ENCODE results near the gene MSI2.

Gene MSI2

DNA sequence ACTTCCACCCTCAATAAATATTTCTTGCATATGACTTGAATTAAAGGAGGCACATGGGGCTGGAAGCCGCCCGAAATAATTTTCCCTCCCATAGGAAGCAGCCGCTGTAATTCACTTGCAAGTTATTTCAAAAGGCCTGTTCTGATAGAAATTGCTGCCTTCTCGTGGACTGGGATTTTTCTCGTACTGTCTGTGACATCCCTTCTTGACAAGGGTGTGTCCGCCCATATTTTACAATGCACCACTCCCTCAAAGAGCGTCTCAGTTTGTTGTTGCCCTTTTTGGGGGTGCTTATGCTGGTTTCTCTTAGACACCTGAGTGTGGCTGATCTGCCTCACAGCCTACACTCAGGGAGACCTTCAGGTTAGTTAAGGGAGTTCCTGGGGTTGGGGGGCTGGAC is 160.0 kb downstream of the MSI2 start:
- Histone ChIP-seq H3K79me2 (ENCODE audit: control insufficient read depth, insufficient read depth, low read length) (peaks cover 2% of the 10 kb centered on the region), H2BK120ac (ENCODE audit: low read depth, low read length) (no peak overlapping the region), H3K4me3 (ENCODE audit: low read length) (no peak overlapping the region), H3K4me1 (ENCODE audit: control insufficient read depth, low read depth, low read length) (no peaks in the 10 kb centered on the region), H3K36me3 (ENCODE audit: control insufficient read depth, insufficient read depth, low read length) (no peaks in the 10 kb centered on the region), H3K9ac (ENCODE audit: low read length) (no peak overlapping the region), H2BK15ac (replicated peaks; ENCODE audit: low read depth) (no peak overlapping the region), H3K27me3 (ENCODE audit: insufficient read depth, low read length, poor library complexity) (no peaks in the 10 kb centered on the region), H3K4ac (ENCODE audit: low read depth, low read length) (no peak overlapping the region), H3K23ac (ENCODE audit: low read length) (no peak overlapping the region), H3K79me1 (ENCODE audit: low read length) (peaks cover 6% of the 10 kb centered on the region), H2BK5ac (ENCODE audit: low read length) (no peak overlapping the region), H3K18ac (ENCODE audit: low read length) (no peak overlapping the region), H2AK5ac (ENCODE audit: low read length) (no peak overlapping the region), H3K27ac (ENCODE audit: low read depth, low read length) (no peak overlapping the region), H3K4me2 (ENCODE audit: low read length) (no peak overlapping the region), H4K8ac (ENCODE audit: low read depth, low read length) (no peak overlapping the region), H3K56ac (ENCODE audit: low read length) (no peak overlapping the region), H4K5ac (ENCODE audit: low read length) (no peak overlapping the region)
- no peak for DNase-seq
- no CpG with 5 or more reads among the region's 7 CpGs for WGBS (ENCODE audit: extremely low coverage, insufficient coverage, low lambda C conversion rate)

DNA sequence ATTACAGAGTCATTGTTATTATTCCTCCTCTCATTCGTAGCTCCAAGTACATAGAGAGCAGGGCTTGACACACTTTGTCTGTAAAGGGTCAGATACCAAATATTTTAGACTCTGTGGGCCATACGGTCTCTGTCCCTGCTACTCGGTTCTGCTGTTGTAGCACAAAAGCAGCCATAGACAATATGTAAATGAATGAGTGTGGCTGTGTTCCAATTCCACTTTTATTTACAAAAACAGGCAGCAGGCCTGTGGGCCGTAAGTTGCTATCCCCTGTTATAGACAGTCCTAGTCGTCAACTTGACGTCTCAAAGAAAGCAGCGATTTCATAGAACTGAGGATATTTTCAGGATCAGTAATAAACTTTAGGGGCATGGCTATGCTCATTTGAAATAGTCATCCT is 161.6 kb downstream of the MSI2 start:
- no peak overlapping the region for H3K27ac ChIP-seq (ENCODE audit: low read depth, low read length)
- H3K4ac ChIP-seq (ENCODE audit: low read depth, low read length), result no peak overlapping the region
- no peak overlapping the region for H2BK5ac ChIP-seq (ENCODE audit: low read length)
- H3K18ac ChIP-seq (ENCODE audit: low read length), result no peak overlapping the region
- H3K79me1 ChIP-seq (ENCODE audit: low read length), result peaks cover 6% of the 10 kb centered on the region
- no peak for DNase-seq
- no peaks in the 10 kb centered on the region for H3K27me3 ChIP-seq (ENCODE audit: insufficient read depth, low read length, poor library complexity)
- no peak overlapping the region for H2AK5ac ChIP-seq (ENCODE audit: low read length)
- no peak overlapping the region for H4K8ac ChIP-seq (ENCODE audit: low read depth, low read length)
- no CpG with 5 or more reads among the region's 7 CpGs for WGBS (ENCODE audit: extremely low coverage, insufficient coverage, low lambda C conversion rate)
- no peak overlapping the region for H3K56ac ChIP-seq (ENCODE audit: low read length)
- H3K4me3 ChIP-seq (ENCODE audit: low read length), result no peak overlapping the region
- peaks cover 2% of the 10 kb centered on the region for H3K79me2 ChIP-seq (ENCODE audit: control insufficient read depth, insufficient read depth, low read length)
- no peaks in the 10 kb centered on the region for H3K36me3 ChIP-seq (ENCODE audit: control insufficient read depth, insufficient read depth, low read length)
- no peak overlapping the region for H3K23ac ChIP-seq (ENCODE audit: low read length)
- H3K4me1 ChIP-seq (ENCODE audit: control insufficient read depth, low read depth, low read length), result no peaks in the 10 kb centered on the region
- H2BK120ac ChIP-seq (ENCODE audit: low read depth, low read length), result no peak overlapping the region
- no peak overlapping the region for H4K5ac ChIP-seq (ENCODE audit: low read length)
- no peak overlapping the region for H3K4me2 ChIP-seq (ENCODE audit: low read length)
- no peak overlapping the region for H2BK15ac ChIP-seq (replicated peaks; ENCODE audit: low read depth)
- no peak overlapping the region for H3K9ac ChIP-seq (ENCODE audit: low read length)

DNA sequence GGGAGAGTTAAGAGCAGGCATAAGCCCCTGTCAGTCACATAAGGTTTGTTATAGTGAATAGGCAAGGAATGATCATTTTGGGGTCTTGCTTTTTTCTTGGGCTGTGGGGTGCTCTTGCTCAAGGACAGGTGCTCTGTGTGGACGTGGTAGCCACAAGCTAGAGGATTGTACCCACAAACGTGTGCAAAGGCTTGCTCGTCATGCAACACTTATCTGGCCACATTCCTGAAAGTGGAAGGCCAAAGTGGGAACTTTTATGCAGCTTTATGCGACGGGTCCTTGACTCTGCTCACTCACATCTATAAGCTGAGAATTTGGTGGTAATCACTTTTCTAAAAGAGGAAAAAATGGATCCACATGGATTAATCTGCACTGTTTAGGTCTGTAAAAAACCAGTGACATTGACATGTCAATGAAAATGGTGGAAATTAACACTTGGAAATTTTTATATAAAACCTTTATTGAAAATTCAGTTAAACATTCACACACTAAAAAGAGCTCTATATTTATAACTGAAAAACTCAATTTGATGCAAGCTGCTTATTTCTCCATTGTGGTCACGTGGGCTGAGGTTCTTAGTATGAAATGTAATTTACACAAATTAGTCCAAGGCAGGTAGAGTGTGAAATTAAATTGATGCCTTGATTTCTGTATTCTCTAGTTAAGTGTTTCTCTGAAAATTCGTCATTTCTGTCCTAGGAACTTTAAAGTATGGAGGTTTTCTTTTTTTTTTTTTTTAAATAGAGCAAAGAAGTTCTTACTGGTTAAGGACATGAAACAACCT is 162.3 kb downstream of the MSI2 start:
- no peak overlapping the region for H2BK120ac ChIP-seq (ENCODE audit: low read depth, low read length)
- no peak overlapping the region for H3K9ac ChIP-seq (ENCODE audit: low read length)
- no peak overlapping the region for H2BK15ac ChIP-seq (replicated peaks; ENCODE audit: low read depth)
- no peak overlapping the region for H3K4me2 ChIP-seq (ENCODE audit: low read length)
- H3K4ac ChIP-seq (ENCODE audit: low read depth, low read length), result no peak overlapping the region
- H4K5ac ChIP-seq (ENCODE audit: low read length), result no peak overlapping the region
- H3K79me1 ChIP-seq (ENCODE audit: low read length), result peaks cover 6% of the 10 kb centered on the region
- H3K18ac ChIP-seq (ENCODE audit: low read length), result no peak overlapping the region
- no peaks in the 10 kb centered on the region for H3K36me3 ChIP-seq (ENCODE audit: control insufficient read depth, insufficient read depth, low read length)
- no peak overlapping the region for H3K4me3 ChIP-seq (ENCODE audit: low read length)
- no peak overlapping the region for H4K8ac ChIP-seq (ENCODE audit: low read depth, low read length)
- no peak overlapping the region for H3K56ac ChIP-seq (ENCODE audit: low read length)
- H3K27ac ChIP-seq (ENCODE audit: low read depth, low read length), result no peak overlapping the region
- no peak for DNase-seq
- H3K79me2 ChIP-seq (ENCODE audit: control insufficient read depth, insufficient read depth, low read length), result peaks cover 2% of the 10 kb centered on the region
- H2AK5ac ChIP-seq (ENCODE audit: low read length), result no peak overlapping the region
- no peak overlapping the region for H3K23ac ChIP-seq (ENCODE audit: low read length)
- no CpG with 5 or more reads among the region's 7 CpGs for WGBS (ENCODE audit: extremely low coverage, insufficient coverage, low lambda C conversion rate)
- no peaks in the 10 kb centered on the region for H3K27me3 ChIP-seq (ENCODE audit: insufficient read depth, low read length, poor library complexity)
- no peak overlapping the region for H2BK5ac ChIP-seq (ENCODE audit: low read length)
- H3K4me1 ChIP-seq (ENCODE audit: control insufficient read depth, low read depth, low read length), result no peaks in the 10 kb centered on the region

DNA sequence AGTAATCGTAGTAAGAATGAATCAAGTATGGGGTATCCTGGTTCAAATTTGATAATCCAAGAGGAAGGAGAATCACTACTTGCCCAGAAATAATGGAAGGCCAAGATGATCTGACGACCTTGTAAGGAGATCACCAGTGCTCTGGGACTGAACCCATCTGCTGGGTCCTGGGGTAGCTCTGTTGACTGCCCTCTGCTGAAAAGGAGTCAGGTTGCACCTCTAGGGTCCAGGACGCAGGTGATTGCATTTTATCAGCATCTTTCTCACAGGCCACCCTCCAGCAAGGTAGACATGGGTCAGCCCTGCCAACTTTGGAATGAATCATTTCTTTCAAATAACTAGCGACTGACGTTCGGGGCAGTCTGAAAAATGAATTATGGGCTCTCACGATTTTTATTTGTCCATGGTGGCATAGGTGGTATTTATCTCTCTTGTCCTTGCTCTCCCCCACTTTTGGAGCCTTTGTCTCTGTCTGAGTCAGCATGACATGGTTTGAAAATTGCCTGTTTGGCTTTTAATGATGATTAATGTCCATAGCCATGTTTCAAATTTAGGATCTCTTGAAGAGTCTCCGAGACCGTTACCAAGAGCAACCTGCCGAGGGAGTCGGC is 163.7 kb downstream of the MSI2 start:
- DNase-seq, result no peak
- Histone ChIP-seq H2AK5ac (ENCODE audit: low read length) (no peak overlapping the region), H2BK120ac (ENCODE audit: low read depth, low read length) (no peak overlapping the region), H3K27ac (ENCODE audit: low read depth, low read length) (no peak overlapping the region), H3K4me1 (ENCODE audit: control insufficient read depth, low read depth, low read length) (peaks cover 5% of the 10 kb centered on the region), H3K79me1 (ENCODE audit: low read length) (peaks cover 9% of the 10 kb centered on the region), H2BK5ac (ENCODE audit: low read length) (no peak overlapping the region), H3K4ac (ENCODE audit: low read depth, low read length) (no peak overlapping the region), H3K36me3 (ENCODE audit: control insufficient read depth, insufficient read depth, low read length) (no peaks in the 10 kb centered on the region), H3K4me2 (ENCODE audit: low read length) (no peak overlapping the region), H4K5ac (ENCODE audit: low read length) (no peak overlapping the region), H4K8ac (ENCODE audit: low read depth, low read length) (no peak overlapping the region), H3K79me2 (ENCODE audit: control insufficient read depth, insufficient read depth, low read length) (no peaks in the 10 kb centered on the region), H3K27me3 (ENCODE audit: insufficient read depth, low read length, poor library complexity) (no peaks in the 10 kb centered on the region), H3K23ac (ENCODE audit: low read length) (no peak overlapping the region), H2BK15ac (replicated peaks; ENCODE audit: low read depth) (no peak overlapping the region), H3K4me3 (ENCODE audit: low read length) (no peak overlapping the region), H3K9ac (ENCODE audit: low read length) (no peak overlapping the region), H3K18ac (ENCODE audit: low read length) (no peak overlapping the region), H3K56ac (ENCODE audit: low read length) (no peak overlapping the region)
- WGBS (ENCODE audit: extremely low coverage, insufficient coverage, low lambda C conversion rate), result no CpG with 5 or more reads among the region's 11 CpGs

DNA sequence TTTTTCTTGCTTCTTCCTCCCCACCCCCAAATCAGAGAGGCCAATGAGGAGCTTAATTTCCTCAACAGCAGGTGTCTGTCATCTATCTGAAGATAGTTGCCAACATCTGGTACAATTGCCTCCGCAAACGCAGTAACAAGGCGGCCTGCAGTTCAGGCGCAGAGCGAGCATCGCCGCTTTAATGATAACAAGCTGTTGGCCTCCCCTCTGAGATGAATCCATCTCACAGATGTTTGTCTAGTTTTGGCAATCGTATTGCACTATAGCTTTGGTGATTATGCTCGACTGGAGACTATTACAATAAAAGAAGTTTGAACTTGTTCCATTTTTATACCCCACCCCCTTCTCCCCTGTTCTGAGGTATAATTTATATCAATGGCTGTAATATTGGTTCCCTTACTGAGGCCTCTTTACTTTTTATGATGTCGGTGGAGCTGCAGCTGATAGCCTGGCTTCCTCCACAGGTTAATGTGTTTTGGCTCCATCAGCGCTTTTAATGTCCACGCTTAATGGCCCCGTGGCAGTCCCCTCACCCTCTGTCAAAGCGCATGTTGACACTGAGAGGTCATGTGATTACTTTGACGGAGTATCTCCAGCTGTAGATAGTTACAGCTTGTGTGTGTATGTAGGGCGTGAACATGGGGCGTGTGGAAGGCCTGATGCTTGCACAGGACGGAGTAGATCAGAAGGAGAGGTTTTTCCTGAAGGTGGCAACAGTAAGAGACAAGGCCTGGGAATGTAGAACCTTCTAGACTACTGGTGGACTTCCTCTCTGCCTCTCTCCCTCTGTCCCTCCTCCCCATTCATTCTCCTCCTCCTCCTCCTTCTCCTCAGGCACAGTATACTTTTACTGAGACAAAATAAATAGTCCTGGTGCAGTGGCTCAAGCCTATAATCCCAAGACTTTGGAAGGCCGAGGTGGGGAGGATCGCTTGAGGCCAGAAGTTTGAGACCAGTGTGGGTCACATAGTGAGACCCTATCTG is 164.7 kb downstream of the MSI2 start:
- H4K8ac ChIP-seq (ENCODE audit: low read depth, low read length), result no peak overlapping the region
- H2BK15ac ChIP-seq (replicated peaks; ENCODE audit: low read depth), result no peak overlapping the region
- H3K56ac ChIP-seq (ENCODE audit: low read length), result no peak overlapping the region
- no peaks in the 10 kb centered on the region for H3K79me2 ChIP-seq (ENCODE audit: control insufficient read depth, insufficient read depth, low read length)
- H3K4me3 ChIP-seq (ENCODE audit: low read length), result no peak overlapping the region
- no peak overlapping the region for H3K9ac ChIP-seq (ENCODE audit: low read length)
- H3K27me3 ChIP-seq (ENCODE audit: insufficient read depth, low read length, poor library complexity), result no peaks in the 10 kb centered on the region
- H4K5ac ChIP-seq (ENCODE audit: low read length), result no peak overlapping the region
- WGBS (ENCODE audit: extremely low coverage, insufficient coverage, low lambda C conversion rate), result no CpG with 5 or more reads among the region's 20 CpGs
- H2BK5ac ChIP-seq (ENCODE audit: low read length), result no peak overlapping the region
- no peak overlapping the region for H3K4ac ChIP-seq (ENCODE audit: low read depth, low read length)
- no peak overlapping the region for H3K4me2 ChIP-seq (ENCODE audit: low read length)
- peaks cover 12% of the 10 kb centered on the region for H3K4me1 ChIP-seq (ENCODE audit: control insufficient read depth, low read depth, low read length)
- no peak overlapping the region for H2AK5ac ChIP-seq (ENCODE audit: low read length)
- no peaks in the 10 kb centered on the region for H3K36me3 ChIP-seq (ENCODE audit: control insufficient read depth, insufficient read depth, low read length)
- H3K18ac ChIP-seq (ENCODE audit: low read length), result no peak overlapping the region
- no peak overlapping the region for H3K23ac ChIP-seq (ENCODE audit: low read length)
- H3K27ac ChIP-seq (ENCODE audit: low read depth, low read length), result no peak overlapping the region
- H3K79me1 ChIP-seq (ENCODE audit: low read length), result peaks cover 9% of the 10 kb centered on the region
- no peak for DNase-seq
- no peak overlapping the region for H2BK120ac ChIP-seq (ENCODE audit: low read depth, low read length)
